K562 (cell line): ENCODE data around the gene RSRP1. TPM values are rescaled to one million over a fixed set of nuclear protein-coding genes. Genes with fewer than 3 reads are reported as not detected.

ENCODE experiments used
- ARHGAP35 ChIP-seq: fragments of 450-650 bp; IDR thresholded peaks from 2 replicates; pipeline ENCODE4 v1.6.1; 2018; ENCODE audit not compliant: partially characterized antibody
- BRCA1 ChIP-seq, 2 experiments: fragments of 450-650 bp in 1 of 2; sonication (generic) in 1 of 2; formaldehyde crosslinking in 1 of 2; IDR thresholded peaks; 2 replicates each; pipeline versions ENCODE4 v1.5.0 to v1.6.1; 2017 to 2020; ENCODE audit warnings: mild to moderate bottlenecking in 1 of 2, missing genetic modification reagents in 1 of 2
- BRD9 ChIP-seq: fragments of 450-650 bp; IDR thresholded peaks from 2 replicates; pipeline ENCODE4 v1.6.1; 2018; ENCODE audit warnings: low read depth; ENCODE audit not compliant: partially characterized antibody
- DNMT1 ChIP-seq: fragments of 450-650 bp; IDR thresholded peaks from 2 replicates; pipeline ENCODE4 v1.6.1; 2016; ENCODE audit warnings: antibody characterized with exemption, mild to moderate bottlenecking
- JUNB ChIP-seq: fragments of 450-650 bp; formaldehyde crosslinking; conservative IDR thresholded peaks from 2 replicates; pipeline ENCODE4 v1.4.0; 2020; ENCODE audit warnings: mild to moderate bottlenecking
- NFIC ChIP-seq: fragments of 450-650 bp; IDR thresholded peaks from 2 replicates; pipeline ENCODE4 v1.6.1; 2017; ENCODE audit warnings: mild to moderate bottlenecking, inconsistent platforms
- YY1 ChIP-seq, 3 experiments: IDR thresholded peaks; 2 replicates each; pipeline ENCODE4 v1.6.1; 2011; ENCODE audit warnings: low read length in 2 of 3, mild to moderate bottlenecking in 2 of 3, moderate library complexity in 2 of 3, borderline replicate concordance in 1 of 3, control low read depth in 1 of 3, low read depth in 1 of 3; ENCODE audit not compliant: insufficient read depth in 3 of 3, insufficient replicate concordance in 2 of 3, control insufficient read depth in 1 of 3, insufficient read length in 1 of 3; ENCODE audit errors: extremely low read depth in 1 of 3
- ZFX ChIP-seq: sonication (generic); formaldehyde crosslinking; IDR thresholded peaks from 2 replicates; pipeline ENCODE4 v1.8.0; 2022; ENCODE audit warnings: mild to moderate bottlenecking, missing genetic modification reagents, moderate library complexity
- polyA plus RNA-seq, 8 experiments: library from polyadenylated mRNA; depleted of rRNA in 4 of 8; stranded (reverse) in 5 of 8; unstranded in 3 of 8; fragments of >200 nt; fragmentation: Nextera tagmentation in 2 of 8; fragmentation: Illumina TruSeq in 1 of 8; extraction: Ambion mirVana in 2 of 8; extraction: Trizol in 1 of 8; gene quantifications; 2 replicates each; pipeline versions ENCODE4 v1.2.1 to v1.2.3, GENCODE V29; 2011 to 2014; ENCODE audit warnings: inconsistent platforms in 1 of 8, missing spikeins in 1 of 8
- total RNA-seq, 7 experiments: library from RNA; depleted of rRNA in 6 of 7; stranded (reverse); fragments of >200 nt in 6 of 7; fragmentation: Illumina TruSeq in 2 of 7; extraction: Trizol in 2 of 7; gene quantifications; 2 replicates each; pipeline versions ENCODE4 v1.2.1 to v1.2.3, GENCODE V29; 2011 to 2021; ENCODE audit warnings: low replicate concordance in 1 of 7
- TF ChIP-seq, protein P1 (sequence below): fragments of 450-650 bp; IDR thresholded peaks from 2 replicates; pipeline ENCODE4 v1.6.1; 2016; ENCODE audit warnings: mild to moderate bottlenecking, moderate library complexity
- TF ChIP-seq, protein P2 (sequence below): fragments of 450-650 bp; IDR thresholded peaks from 2 replicates; pipeline ENCODE4 v1.6.1; 2016; ENCODE audit warnings: mild to moderate bottlenecking

The RSRP1 gene
- total and polyA plus RNA-seq, 9 of the 15 experiments (the other 6 are each of a cell fraction or from before 2014, with no cell fraction given), result 27.2 to 283 (median 146) TPM

DNA sequence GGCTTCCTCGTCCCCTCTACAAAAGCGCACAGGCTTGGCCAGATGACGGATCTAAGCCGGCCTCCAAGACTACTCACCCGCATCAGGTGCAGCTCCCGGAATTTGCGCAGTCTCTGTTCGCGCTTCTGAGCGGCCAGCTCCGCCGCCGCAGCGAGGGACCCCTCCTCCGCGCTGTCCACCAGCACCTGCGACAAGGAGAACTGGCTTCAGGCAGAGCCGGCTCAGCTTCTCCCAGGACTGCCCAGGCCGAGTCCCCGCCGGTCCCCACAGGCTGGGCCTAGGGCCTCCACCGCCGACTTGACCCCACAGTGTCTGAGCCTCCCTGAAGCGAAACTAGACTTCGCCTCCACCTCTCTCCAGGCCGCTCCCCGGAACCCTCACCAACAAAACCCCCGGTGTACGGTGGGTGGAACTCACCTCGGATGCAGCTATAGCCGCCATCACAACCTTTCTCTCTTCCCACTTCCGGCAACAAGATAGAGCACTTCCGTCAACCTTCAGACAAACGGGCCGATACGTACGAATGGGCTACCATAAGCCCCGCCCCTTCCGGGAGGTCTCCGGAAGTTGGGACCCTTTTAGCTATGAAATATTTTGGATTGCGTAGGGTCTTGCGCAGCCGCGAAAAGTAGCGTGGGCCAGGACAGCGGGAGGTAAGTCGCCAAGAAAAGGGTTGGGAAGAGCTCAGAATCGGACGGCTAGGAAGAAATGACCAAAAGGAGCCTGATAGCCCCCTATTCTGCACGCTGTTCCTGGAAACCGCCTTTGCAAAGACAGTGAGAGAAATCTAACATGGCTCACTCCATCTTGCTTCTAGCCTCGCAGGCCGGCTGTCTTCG, 15.0 kb downstream of the RSRP1 start, which contains the start of gene SYF2 (continued):
- TF ChIP-seq, protein P1, sequence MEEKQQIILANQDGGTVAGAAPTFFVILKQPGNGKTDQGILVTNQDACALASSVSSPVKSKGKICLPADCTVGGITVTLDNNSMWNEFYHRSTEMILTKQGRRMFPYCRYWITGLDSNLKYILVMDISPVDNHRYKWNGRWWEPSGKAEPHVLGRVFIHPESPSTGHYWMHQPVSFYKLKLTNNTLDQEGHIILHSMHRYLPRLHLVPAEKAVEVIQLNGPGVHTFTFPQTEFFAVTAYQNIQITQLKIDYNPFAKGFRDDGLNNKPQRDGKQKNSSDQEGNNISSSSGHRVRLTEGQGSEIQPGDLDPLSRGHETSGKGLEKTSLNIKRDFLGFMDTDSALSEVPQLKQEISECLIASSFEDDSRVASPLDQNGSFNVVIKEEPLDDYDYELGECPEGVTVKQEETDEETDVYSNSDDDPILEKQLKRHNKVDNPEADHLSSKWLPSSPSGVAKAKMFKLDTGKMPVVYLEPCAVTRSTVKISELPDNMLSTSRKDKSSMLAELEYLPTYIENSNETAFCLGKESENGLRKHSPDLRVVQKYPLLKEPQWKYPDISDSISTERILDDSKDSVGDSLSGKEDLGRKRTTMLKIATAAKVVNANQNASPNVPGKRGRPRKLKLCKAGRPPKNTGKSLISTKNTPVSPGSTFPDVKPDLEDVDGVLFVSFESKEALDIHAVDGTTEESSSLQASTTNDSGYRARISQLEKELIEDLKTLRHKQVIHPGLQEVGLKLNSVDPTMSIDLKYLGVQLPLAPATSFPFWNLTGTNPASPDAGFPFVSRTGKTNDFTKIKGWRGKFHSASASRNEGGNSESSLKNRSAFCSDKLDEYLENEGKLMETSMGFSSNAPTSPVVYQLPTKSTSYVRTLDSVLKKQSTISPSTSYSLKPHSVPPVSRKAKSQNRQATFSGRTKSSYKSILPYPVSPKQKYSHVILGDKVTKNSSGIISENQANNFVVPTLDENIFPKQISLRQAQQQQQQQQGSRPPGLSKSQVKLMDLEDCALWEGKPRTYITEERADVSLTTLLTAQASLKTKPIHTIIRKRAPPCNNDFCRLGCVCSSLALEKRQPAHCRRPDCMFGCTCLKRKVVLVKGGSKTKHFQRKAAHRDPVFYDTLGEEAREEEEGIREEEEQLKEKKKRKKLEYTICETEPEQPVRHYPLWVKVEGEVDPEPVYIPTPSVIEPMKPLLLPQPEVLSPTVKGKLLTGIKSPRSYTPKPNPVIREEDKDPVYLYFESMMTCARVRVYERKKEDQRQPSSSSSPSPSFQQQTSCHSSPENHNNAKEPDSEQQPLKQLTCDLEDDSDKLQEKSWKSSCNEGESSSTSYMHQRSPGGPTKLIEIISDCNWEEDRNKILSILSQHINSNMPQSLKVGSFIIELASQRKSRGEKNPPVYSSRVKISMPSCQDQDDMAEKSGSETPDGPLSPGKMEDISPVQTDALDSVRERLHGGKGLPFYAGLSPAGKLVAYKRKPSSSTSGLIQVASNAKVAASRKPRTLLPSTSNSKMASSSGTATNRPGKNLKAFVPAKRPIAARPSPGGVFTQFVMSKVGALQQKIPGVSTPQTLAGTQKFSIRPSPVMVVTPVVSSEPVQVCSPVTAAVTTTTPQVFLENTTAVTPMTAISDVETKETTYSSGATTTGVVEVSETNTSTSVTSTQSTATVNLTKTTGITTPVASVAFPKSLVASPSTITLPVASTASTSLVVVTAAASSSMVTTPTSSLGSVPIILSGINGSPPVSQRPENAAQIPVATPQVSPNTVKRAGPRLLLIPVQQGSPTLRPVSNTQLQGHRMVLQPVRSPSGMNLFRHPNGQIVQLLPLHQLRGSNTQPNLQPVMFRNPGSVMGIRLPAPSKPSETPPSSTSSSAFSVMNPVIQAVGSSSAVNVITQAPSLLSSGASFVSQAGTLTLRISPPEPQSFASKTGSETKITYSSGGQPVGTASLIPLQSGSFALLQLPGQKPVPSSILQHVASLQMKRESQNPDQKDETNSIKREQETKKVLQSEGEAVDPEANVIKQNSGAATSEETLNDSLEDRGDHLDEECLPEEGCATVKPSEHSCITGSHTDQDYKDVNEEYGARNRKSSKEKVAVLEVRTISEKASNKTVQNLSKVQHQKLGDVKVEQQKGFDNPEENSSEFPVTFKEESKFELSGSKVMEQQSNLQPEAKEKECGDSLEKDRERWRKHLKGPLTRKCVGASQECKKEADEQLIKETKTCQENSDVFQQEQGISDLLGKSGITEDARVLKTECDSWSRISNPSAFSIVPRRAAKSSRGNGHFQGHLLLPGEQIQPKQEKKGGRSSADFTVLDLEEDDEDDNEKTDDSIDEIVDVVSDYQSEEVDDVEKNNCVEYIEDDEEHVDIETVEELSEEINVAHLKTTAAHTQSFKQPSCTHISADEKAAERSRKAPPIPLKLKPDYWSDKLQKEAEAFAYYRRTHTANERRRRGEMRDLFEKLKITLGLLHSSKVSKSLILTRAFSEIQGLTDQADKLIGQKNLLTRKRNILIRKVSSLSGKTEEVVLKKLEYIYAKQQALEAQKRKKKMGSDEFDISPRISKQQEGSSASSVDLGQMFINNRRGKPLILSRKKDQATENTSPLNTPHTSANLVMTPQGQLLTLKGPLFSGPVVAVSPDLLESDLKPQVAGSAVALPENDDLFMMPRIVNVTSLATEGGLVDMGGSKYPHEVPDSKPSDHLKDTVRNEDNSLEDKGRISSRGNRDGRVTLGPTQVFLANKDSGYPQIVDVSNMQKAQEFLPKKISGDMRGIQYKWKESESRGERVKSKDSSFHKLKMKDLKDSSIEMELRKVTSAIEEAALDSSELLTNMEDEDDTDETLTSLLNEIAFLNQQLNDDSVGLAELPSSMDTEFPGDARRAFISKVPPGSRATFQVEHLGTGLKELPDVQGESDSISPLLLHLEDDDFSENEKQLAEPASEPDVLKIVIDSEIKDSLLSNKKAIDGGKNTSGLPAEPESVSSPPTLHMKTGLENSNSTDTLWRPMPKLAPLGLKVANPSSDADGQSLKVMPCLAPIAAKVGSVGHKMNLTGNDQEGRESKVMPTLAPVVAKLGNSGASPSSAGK, result 0 out of 2 replicates have a peak, but pooled peaks have one; percentile 27
- TF ChIP-seq ZFX (CRISPR knock-in tag), result peak; percentile 98
- no peak for TF ChIP-seq JUNB (CRISPR knock-in tag)
- no peak for TF ChIP-seq BRD9
- no peak; the same call in 1 of the 2 replicates for TF ChIP-seq DNMT1
- TF ChIP-seq YY1 (IDR thresholded peaks at IDR 0.05; ENCODE audit: borderline replicate concordance in 1 of 3, control insufficient read depth in 1 of 3, extremely low read depth in 1 of 3, insufficient read depth in 3 of 3, insufficient read length in 1 of 3, insufficient replicate concordance in 2 of 3, low read depth in 1 of 3, low read length in 2 of 3), result peak; percentile 48 to 88 (median 87)
- TF ChIP-seq BRCA1 (IDR thresholded peaks at IDR 0.05), result no peak
- no peak for TF ChIP-seq BRCA1 (CRISPR knock-in tag; IDR thresholded peaks at IDR 0.05)
- no peak for TF ChIP-seq ARHGAP35
- TF ChIP-seq, protein P2, sequence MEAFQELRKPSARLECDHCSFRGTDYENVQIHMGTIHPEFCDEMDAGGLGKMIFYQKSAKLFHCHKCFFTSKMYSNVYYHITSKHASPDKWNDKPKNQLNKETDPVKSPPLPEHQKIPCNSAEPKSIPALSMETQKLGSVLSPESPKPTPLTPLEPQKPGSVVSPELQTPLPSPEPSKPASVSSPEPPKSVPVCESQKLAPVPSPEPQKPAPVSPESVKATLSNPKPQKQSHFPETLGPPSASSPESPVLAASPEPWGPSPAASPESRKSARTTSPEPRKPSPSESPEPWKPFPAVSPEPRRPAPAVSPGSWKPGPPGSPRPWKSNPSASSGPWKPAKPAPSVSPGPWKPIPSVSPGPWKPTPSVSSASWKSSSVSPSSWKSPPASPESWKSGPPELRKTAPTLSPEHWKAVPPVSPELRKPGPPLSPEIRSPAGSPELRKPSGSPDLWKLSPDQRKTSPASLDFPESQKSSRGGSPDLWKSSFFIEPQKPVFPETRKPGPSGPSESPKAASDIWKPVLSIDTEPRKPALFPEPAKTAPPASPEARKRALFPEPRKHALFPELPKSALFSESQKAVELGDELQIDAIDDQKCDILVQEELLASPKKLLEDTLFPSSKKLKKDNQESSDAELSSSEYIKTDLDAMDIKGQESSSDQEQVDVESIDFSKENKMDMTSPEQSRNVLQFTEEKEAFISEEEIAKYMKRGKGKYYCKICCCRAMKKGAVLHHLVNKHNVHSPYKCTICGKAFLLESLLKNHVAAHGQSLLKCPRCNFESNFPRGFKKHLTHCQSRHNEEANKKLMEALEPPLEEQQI, result no peak
- TF ChIP-seq NFIC, result no peak
